DND-41 (cell line): ENCODE results near the gene IFIT5.

Experiments used
- EZH2 ChIP-seq: IDR thresholded peaks from 3 replicates; pipeline ENCODE4 v1.6.1; 2012; ENCODE audit warnings: borderline replicate concordance, low read depth, mild to moderate bottlenecking, moderate library complexity, low read length, inconsistent platforms; ENCODE audit not compliant: severe bottlenecking
- TF ChIP-seq, protein P1 (sequence below): IDR thresholded peaks from 2 replicates; pipeline ENCODE4 v1.5.1; 2012; ENCODE audit warnings: borderline replicate concordance, low read length, moderate library complexity, mild to moderate bottlenecking; ENCODE audit not compliant: poor library complexity, severe bottlenecking; ENCODE audit errors: extremely low read depth

DNA sequence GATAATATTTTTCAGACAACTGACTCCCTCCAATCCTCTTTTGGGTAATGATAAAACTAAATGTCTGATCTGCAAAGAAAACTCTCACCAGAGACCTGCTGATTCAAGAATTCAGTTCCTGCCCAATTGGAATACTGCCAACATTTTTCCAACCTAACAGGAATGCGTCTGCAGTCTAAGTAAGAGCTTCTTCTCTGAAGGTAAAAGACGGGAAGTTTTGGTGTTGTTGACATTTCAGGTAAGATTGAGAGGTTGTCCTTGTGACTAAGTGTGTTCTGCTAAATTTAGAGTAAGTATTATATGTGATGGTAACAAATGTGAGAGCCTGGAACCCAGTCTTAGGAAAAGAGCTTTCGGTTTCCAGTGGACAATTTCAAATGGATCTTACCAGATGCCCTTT is 17.6 kb downstream of the IFIT5 start:
- TF ChIP-seq, protein P1, sequence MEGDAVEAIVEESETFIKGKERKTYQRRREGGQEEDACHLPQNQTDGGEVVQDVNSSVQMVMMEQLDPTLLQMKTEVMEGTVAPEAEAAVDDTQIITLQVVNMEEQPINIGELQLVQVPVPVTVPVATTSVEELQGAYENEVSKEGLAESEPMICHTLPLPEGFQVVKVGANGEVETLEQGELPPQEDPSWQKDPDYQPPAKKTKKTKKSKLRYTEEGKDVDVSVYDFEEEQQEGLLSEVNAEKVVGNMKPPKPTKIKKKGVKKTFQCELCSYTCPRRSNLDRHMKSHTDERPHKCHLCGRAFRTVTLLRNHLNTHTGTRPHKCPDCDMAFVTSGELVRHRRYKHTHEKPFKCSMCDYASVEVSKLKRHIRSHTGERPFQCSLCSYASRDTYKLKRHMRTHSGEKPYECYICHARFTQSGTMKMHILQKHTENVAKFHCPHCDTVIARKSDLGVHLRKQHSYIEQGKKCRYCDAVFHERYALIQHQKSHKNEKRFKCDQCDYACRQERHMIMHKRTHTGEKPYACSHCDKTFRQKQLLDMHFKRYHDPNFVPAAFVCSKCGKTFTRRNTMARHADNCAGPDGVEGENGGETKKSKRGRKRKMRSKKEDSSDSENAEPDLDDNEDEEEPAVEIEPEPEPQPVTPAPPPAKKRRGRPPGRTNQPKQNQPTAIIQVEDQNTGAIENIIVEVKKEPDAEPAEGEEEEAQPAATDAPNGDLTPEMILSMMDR = no peak
- TF ChIP-seq EZH2 = no peak
